Measurements from ENCODE around the gene TMEM147. TPM values are rescaled to one million over a fixed set of nuclear protein-coding genes. Genes with fewer than 3 reads are reported as not detected.

Gene TMEM147
- total RNA-seq, 4 donors from 2014 or later, result 186 to 202 (median 188) TPM

- 72 to 79% methylated on average over 12 of the region's 15 CpGs for WGBS, 2 donors
- TF ChIP-seq POLR2A (IDR thresholded peaks at IDR 0.05) (no peak), CTCF (IDR thresholded peaks at IDR 0.05) (no peak)
- Histone ChIP-seq H3K27ac (no peak within 1 kb of the TSS), H3K4me3 (replicated peaks in 1 of 3) (no peak within 1 kb of the TSS), H3K36me3 (no peaks in the 10 kb centered on the region), H3K27me3 (peaks cover 6% of the 10 kb centered on the region), H3K4me1 (peaks cover 2 to 5% of the 10 kb centered on the region in 2 donors), H3K9me3 (no peaks in the 10 kb centered on the region)
- intact Hi-C loops (cut with DNase I), result no loop called here
- no peak for DNase-seq
Measured at GRCh38 chr19:35563207-35563829, 17.9 kb downstream of the TMEM147 start, which contains the start of gene ATP4A. Gene ATP4A (minus strand): TSS chr19:35563658. CDS start chr19:35563629, 29 bp downstream.

GRCh38 chr19:35565016-35565856 lies 19.8 kb downstream of the TMEM147 start:
- Histone ChIP-seq H3K4me1 (no peaks in the 10 kb centered on the region), H3K27me3 (no peaks in the 10 kb centered on the region), H3K36me3 (no peaks in the 10 kb centered on the region), H3K27ac (no peak overlapping the region), H3K9me3 (no peaks in the 10 kb centered on the region), H3K4me3 (replicated peaks in 1 of 3) (no peak overlapping the region)
- intact Hi-C loops (cut with DNase I), result no loop called here
- no peak for TF ChIP-seq CTCF (IDR thresholded peaks at IDR 0.05)
- no peak for DNase-seq
- 77 to 81% methylated on average over 10 to 12 of the region's 12 CpGs for WGBS, 2 donors

DNA sequence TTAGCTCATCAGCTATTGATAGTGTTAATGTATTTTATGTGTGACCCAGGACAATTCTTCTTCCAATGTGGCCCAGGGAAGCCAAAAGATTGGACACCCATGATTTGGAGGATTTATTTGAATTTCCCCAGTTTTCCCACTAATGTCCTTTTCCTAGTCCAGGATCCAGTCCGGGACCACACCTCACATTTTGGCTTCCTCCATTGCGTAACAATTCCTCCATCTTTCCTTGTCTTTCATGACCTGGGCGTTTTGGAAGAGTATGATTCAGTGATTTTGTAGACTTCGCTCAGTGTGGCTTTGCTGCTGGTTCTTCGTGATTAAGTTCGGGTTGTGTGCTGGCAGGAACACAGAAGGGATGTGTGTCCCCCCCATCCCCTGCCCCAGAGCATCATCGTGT lies 21.3 kb downstream of the TMEM147 start:
- Histone ChIP-seq H3K4me3 (replicated peaks in 1 of 3) (no peak overlapping the region), H3K9me3 (no peaks in the 10 kb centered on the region), H3K4me1 (no peaks in the 10 kb centered on the region), H3K27me3 (no peaks in the 10 kb centered on the region), H3K36me3 (no peaks in the 10 kb centered on the region), H3K27ac (no peak overlapping the region)
- DNase-seq, result no peak
- TF ChIP-seq CTCF (IDR thresholded peaks at IDR 0.05) (no peak), POLR2A (IDR thresholded peaks at IDR 0.05) (no peak)
- WGBS, 2 donors, result 92 to 93% methylated on average over 7 of the region's 7 CpGs
- intact Hi-C loops (cut with DNase I), result no loop called here

GRCh38 chr19:35569281-35569781 lies 23.9 kb downstream of the TMEM147 start:
- intact Hi-C loops (cut with DNase I), result no loop called here
- Histone ChIP-seq H3K36me3 (no peaks in the 10 kb centered on the region), H3K4me3 (replicated peaks in 1 of 3) (no peak overlapping the region), H3K27ac (no peak overlapping the region), H3K27me3 (no peaks in the 10 kb centered on the region), H3K9me3 (no peaks in the 10 kb centered on the region), H3K4me1 (no peaks in the 10 kb centered on the region)
- TF ChIP-seq POLR2A (IDR thresholded peaks at IDR 0.05) (no peak), CTCF (IDR thresholded peaks at IDR 0.05) (no peak)
- 56 to 64% methylated on average over 3 to 5 of the region's 5 CpGs for WGBS, 2 donors
- DNase-seq, result no peak
